ENCODE data around the gene SH3BGR. TPM values are rescaled to one million over a fixed set of nuclear protein-coding genes. Genes with fewer than 3 reads are reported as not detected.

Gene SH3BGR
- total and polyA plus RNA-seq, 2 donors (not counting 3 experiments of a cell fraction or from before 2014, with no cell fraction given) = 1.1 TPM; not detected in 1

- H3K4me3 ChIP-seq (replicated peaks in 1 of 3; ENCODE audit: insufficient read depth in 1 of 3, low read depth in 1 of 3, low read length in 3 of 3) = no peak overlapping the region
- no peaks in the 10 kb centered on the region for H3K27me3 ChIP-seq (ENCODE audit: control insufficient read depth in 2 of 2, insufficient read depth in 2 of 2, low read length in 2 of 2)
- FAIRE-seq (no peak), DNase-seq (ENCODE audit: low read depth, low spot score) (no peak)
- no TSS peak for BruUV-seq (replicated peaks)
- dilution Hi-C loops (cut with MboI; ENCODE audit: extremely low pct_ligation_motif_present, low sequenced_read_pairs) = no loop called here
- CTCF ChIA-PET = interaction anchor here (0.7 kb wide), 1 partner anchor 49 kb away, joined by 3 read pairs; no protein-coding TSS in a partner anchor
- no peak overlapping the region for H3K9ac ChIP-seq (replicated peaks; ENCODE audit: extremely low read depth, insufficient read depth, low read length)
- no peaks in the 10 kb centered on the region for H3K9me3 ChIP-seq (replicated peaks; ENCODE audit: control insufficient read depth, insufficient read depth, low read length)
- H2AFZ ChIP-seq (ENCODE audit: low read depth, low read length) = no peak overlapping the region
- no peaks in the 10 kb centered on the region for H3K36me3 ChIP-seq (ENCODE audit: control insufficient read depth in 2 of 2, extremely low read depth in 1 of 2, insufficient read depth in 2 of 2, low read length in 2 of 2)
- POLR2A ChIA-PET = no interaction called here
- no peaks in the 10 kb centered on the region for H3K4me1 ChIP-seq (ENCODE audit: control insufficient read depth, extremely low read depth, insufficient read depth, low read length)
- intact Hi-C loops (cut with micrococcal nuclease) = no loop called here
- no peak overlapping the region for H3K4me2 ChIP-seq (ENCODE audit: insufficient read depth, low read length)
- no peaks in the 10 kb centered on the region for H3K9me1 ChIP-seq (replicated peaks; ENCODE audit: control insufficient read depth, extremely low read depth, insufficient read depth, low read length)
- H4K20me1 ChIP-seq (replicated peaks; ENCODE audit: control insufficient read depth, extremely low read depth, insufficient read depth, low read length) = no peaks in the 10 kb centered on the region
- no peak for TF ChIP-seq EZH2 (IDR thresholded peaks at IDR 0.05; ENCODE audit: borderline replicate concordance, low read depth, low read length, severe bottlenecking)
- TF ChIP-seq POLR2AphosphoS5 (IDR thresholded peaks at IDR 0.05; ENCODE audit: insufficient read depth, low read depth, low read length) = no peak
- no peak for TF ChIP-seq GATA2 (IDR thresholded peaks at IDR 0.05; ENCODE audit: insufficient read depth, insufficient read length, low read depth, low read length)
- no peak for TF ChIP-seq CTCF (IDR thresholded peaks at IDR 0.05; ENCODE audit: extremely low read depth in 1 of 2, insufficient read depth in 1 of 2, low read depth in 1 of 2, low read length in 2 of 2)
- H3K79me2 ChIP-seq (ENCODE audit: control insufficient read depth, insufficient read depth, low read length) = no peaks in the 10 kb centered on the region
- H3K27ac ChIP-seq (ENCODE audit: insufficient read depth, low read depth, low read length) = no peak overlapping the region
These were observed 91.0 kb downstream of the SH3BGR start for GRCh38 chr21:39542736-39543135.

GRCh38 chr21:39546522-39546921 lies 94.8 kb downstream of the SH3BGR start:
- Histone ChIP-seq H3K9ac (replicated peaks; ENCODE audit: extremely low read depth, insufficient read depth, low read length) (no peak overlapping the region), H3K27ac (ENCODE audit: insufficient read depth, low read depth, low read length) (no peak overlapping the region), H2AFZ (ENCODE audit: low read depth, low read length) (no peak overlapping the region), H3K4me3 (replicated peaks in 1 of 3; ENCODE audit: insufficient read depth in 1 of 3, low read depth in 1 of 3, low read length in 3 of 3) (no peak overlapping the region), H3K4me1 (ENCODE audit: control insufficient read depth, extremely low read depth, insufficient read depth, low read length) (no peaks in the 10 kb centered on the region), H3K9me3 (replicated peaks; ENCODE audit: control insufficient read depth, insufficient read depth, low read length) (no peaks in the 10 kb centered on the region), H3K27me3 (ENCODE audit: control insufficient read depth in 2 of 2, insufficient read depth in 2 of 2, low read length in 2 of 2) (no peaks in the 10 kb centered on the region), H3K9me1 (replicated peaks; ENCODE audit: control insufficient read depth, extremely low read depth, insufficient read depth, low read length) (no peaks in the 10 kb centered on the region), H3K4me2 (ENCODE audit: insufficient read depth, low read length) (no peak overlapping the region), H4K20me1 (replicated peaks; ENCODE audit: control insufficient read depth, extremely low read depth, insufficient read depth, low read length) (no peaks in the 10 kb centered on the region), H3K36me3 (ENCODE audit: control insufficient read depth in 2 of 2, extremely low read depth in 1 of 2, insufficient read depth in 2 of 2, low read length in 2 of 2) (no peaks in the 10 kb centered on the region), H3K79me2 (ENCODE audit: control insufficient read depth, insufficient read depth, low read length) (no peaks in the 10 kb centered on the region)
- DNase-seq (ENCODE audit: low read depth, low spot score) = no peak
- BruUV-seq (replicated peaks) = no TSS peak
- TF ChIP-seq MYC (IDR thresholded peaks at IDR 0.05; ENCODE audit: low read depth, low read length) (no peak), CTCF (IDR thresholded peaks at IDR 0.05; ENCODE audit: extremely low read depth in 1 of 2, insufficient read depth in 1 of 2, low read depth in 1 of 2, low read length in 2 of 2) (no peak), JUN (IDR thresholded peaks at IDR 0.05; ENCODE audit: borderline replicate concordance, insufficient read depth, insufficient read length, low read depth) (no peak), GATA2 (IDR thresholded peaks at IDR 0.05; ENCODE audit: insufficient read depth, insufficient read length, low read depth, low read length) (no peak), FOS (IDR thresholded peaks at IDR 0.05; ENCODE audit: borderline replicate concordance, insufficient read depth, low read length) (no peak), MAX (IDR thresholded peaks at IDR 0.05; ENCODE audit: insufficient read depth, insufficient read length) (no peak), EZH2 (IDR thresholded peaks at IDR 0.05; ENCODE audit: borderline replicate concordance, low read depth, low read length, severe bottlenecking) (no peak), POLR2A (IDR thresholded peaks at IDR 0.05; ENCODE audit: low read depth, low read length) (no peak), POLR2AphosphoS5 (IDR thresholded peaks at IDR 0.05; ENCODE audit: insufficient read depth, low read depth, low read length) (no peak)
- intact Hi-C loops (cut with micrococcal nuclease) = no loop called here
- CTCF ChIA-PET = interaction anchor here (0.5 to 1.1 kb wide), 2 partner anchors 12 to 29 kb away, joined by 3 read pairs; no protein-coding TSS in a partner anchor
- POLR2A ChIA-PET = no interaction called here
- dilution Hi-C loops (cut with MboI; ENCODE audit: extremely low pct_ligation_motif_present, low sequenced_read_pairs) = no loop called here
- FAIRE-seq = no peak

Data from endothelial cell of umbilical vein (primary cell).